Dedifferentiated amniotic fluid mesenchymal stem cell (primary cell): ENCODE results near the gene ACAA2.
"Not testable (repeated sequence)": the region's sequence is repeated elsewhere in the genome, so short reads cannot be mapped to it uniquely, and the experiment has no call there.

Experiments used
- DNase-seq: peaks from one replicate; pipeline ENCODE4 v3.0.0-alpha.2; 2016; ENCODE audit errors: extremely low spot score

Gene ACAA2

DNA sequence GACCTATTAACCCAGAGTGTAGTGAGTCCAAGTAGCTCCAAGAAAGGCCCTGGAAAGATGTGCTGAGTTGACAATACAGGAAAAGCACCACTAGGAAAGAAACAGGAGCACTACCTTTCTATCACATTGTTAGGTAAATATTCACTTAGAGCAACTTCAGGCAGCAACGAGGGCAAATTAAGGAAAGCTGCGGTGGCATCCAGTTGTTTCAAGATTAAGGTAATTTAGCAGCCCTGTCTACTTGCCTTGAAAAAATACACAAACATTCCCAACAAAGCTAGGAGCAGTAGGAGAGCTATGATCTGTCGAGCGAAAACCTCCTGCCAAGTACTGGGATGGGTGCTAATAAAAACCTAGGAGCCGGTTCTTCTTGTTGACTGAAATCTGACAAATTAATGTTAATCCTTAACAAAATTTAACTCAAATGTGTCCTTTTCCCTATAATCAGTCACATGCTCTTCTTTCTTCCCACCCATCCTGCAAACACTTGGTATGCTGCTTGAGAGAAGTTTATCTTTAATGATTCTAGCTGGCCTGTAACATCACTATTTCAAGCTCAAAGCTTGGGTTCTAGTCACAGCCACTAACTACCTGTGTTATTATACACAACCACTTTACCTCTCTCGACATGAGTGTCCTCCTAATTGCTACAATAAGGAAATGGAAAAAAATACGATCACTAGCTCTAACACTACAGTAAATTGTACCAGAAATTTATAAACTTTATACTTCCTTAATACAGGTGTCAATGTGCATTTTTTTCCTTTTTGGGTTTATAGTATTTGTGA is 2.0 kb downstream of the ACAA2 start:
- DNase-seq, result no peak

DNA sequence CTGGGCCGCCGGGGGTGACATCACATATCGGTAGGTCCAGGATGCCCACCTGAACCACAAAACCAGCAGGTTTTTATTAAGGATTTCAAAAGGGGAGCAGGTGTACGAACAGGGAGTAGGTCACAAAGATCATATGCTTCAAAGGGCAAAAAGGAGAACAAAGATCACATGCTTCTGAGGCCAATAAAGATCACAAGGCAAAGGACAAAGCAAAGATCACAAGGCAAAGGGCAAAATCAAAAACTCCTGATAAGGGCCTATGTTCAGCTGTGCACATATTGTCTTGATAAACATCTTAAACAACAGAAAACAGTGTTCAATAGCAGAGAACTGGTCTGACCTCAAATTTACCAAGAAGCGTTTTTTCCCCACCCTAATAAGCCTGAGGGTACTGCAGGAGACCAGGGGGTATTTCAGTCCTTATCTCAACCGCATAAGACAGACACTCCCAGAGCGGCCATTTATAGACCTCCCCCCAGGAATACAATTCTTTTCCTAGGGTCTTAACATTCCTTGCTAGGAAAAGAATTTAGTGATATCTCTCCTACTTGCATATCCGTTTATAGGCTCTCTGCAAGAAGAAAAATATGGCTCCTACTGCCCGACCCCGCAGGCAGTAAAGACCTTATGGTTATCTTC is 4.7 kb downstream of the ACAA2 start:
- not testable (repeated sequence) for DNase-seq

DNA sequence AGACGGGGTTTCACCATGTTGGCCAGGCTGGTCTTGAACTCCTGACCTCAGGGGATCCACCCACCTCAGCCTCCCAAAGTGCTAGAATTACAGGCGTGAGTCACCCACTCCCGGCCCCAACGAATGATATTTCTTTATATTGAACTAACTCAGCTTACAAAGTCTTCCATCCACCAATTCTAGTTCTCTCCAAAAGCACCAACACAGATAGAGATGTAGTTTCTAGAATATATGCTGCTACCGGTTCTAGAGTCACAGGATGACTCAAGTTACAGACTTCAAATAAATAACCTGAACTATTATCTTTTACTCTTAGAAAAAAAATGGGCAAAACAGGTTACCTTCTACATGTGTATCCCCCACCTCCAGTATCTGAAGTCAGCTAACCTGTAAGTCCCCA is 9.2 kb downstream of the ACAA2 start:
- DNase-seq, result no peak

DNA sequence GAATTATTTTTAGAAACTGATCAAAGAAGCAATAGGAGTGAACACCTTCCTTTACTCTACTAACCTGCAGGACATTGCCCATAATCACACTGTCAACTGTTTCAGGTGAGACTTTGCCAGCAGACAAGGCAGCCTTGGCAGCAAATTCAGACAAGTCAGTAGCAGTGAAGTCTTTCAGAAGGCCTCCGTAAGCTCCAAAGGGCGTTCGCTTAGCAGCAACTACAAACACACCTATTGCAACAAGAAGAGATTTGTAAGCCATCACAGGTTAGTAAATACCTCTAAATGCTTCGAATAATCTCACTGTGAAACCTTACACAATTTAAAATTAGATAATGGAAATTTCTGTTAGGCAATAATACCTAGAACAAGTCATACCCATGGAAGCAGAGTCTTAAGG is 10.7 kb downstream of the ACAA2 start:
- no peak for DNase-seq

DNA sequence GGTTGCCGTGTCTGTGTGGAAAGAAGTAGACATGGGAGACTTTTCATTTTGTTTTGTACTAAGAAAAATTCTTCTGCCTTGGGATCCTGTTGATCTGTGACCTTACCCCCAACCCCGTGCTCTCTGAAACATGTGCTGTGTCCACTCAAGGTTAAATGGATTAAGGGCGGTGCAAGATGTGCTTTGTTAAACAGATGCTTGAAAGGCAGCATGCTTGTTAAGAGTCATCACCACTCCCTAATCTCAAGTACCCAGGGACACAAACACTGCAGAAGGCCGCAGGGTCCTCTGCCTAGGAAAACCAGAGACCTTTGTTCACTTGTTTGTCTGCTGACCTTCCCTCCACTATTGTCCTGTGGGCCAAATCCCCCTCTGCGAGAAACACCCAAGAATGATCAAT is 12.8 kb downstream of the ACAA2 start:
- not testable (repeated sequence) for DNase-seq

DNA sequence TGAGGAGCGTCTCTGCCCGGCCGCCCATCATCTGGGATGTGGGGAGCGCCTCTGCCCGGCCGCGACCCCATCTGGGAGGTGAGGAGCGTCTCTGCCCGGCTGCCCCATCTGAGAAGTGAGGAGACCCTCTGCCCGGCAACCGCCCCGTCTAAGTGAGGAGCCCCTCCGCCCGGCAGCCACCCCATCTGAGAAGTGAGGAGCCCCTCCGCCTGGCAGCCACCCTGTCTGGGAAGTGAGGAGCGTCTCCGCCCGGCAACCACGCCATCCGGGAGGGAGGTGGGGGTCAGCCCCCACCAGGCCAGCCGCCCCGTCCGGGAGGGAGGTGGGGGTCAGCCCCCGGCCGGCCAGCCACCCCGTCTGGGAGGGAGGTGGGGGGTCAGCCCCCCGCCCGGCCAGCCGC is 13.5 kb downstream of the ACAA2 start:
- not testable (repeated sequence) for DNase-seq

DNA sequence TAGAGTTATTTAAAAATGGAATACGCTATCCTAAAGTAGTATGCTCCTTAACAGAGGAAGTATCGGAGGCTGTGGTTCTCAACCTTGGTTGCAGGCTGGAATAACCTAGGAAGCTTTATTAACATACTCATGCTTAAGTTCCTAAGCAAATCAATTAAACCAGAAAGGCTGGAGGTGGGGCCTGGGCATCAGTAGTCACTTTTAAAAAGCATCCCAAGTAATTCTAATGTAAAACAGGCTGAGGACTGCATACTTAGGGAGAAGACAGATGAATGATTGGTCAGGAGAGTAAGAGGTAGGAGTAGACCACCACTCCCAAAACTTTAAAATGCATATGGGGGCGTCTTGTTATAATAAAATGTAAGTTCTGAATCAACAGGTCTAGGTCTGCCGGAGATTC is 15.3 kb downstream of the ACAA2 start:
- DNase-seq, result no peak

DNA sequence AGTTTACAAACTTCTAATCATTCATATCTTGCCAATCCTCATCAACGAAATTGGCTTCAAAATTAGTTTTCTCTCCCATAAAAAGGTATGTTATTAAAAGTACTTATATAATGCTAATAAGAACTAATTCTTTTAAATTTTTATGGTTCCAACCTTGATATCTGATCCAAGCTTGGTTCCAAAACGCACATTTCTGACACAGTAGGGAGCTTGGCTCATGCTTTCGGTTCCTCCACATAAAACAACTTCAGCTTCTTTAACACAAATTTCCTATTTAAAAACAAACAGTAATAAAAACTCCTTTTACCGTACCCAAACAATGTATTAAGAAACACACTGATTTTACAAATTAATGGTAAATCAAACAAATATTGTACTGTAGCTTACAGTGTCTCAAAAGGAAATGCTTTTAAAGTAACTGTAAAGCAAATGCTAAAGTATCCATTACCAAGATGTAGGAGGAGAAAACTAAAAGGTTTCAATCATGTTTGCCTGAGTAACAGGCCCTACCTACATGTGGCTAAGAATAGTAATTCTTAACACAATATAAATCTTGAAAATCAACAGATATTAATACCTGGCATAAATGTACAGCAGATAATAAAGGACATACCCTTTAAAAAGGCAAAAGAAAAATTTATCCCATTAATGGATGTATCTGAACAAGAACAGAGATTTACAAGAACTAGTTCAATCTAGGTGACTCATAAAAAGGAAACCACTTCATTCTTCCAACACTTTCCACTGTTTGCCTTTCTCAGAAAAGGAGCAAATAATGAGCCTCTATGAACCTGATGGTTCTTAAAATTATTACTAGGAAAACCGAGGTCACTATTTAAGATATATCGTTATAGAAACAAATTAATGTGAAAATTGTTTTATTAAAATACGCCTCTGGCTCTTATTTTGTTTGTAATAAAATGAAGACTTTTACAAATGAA is 17.5 kb downstream of the ACAA2 start:
- no peak for DNase-seq

DNA sequence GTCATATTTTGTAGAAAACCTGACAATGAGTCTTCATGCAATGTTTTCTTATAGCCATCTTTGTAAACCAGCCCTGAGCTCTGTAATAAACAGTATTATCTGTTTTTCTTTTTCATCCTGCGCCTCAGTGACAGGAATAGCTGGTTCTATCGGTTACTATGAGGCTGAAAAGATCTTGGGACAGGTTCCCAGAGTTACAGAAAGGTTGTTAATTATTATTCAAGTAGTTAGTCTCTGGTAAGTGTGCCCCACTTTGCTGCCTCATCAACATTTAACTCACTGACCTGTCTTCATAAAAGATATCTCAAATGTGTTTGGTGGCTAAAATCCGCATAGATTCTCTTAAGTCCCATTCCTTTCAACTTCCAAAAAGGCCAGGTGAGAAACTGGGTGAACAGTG is 18.6 kb downstream of the ACAA2 start:
- DNase-seq, result no peak

DNA sequence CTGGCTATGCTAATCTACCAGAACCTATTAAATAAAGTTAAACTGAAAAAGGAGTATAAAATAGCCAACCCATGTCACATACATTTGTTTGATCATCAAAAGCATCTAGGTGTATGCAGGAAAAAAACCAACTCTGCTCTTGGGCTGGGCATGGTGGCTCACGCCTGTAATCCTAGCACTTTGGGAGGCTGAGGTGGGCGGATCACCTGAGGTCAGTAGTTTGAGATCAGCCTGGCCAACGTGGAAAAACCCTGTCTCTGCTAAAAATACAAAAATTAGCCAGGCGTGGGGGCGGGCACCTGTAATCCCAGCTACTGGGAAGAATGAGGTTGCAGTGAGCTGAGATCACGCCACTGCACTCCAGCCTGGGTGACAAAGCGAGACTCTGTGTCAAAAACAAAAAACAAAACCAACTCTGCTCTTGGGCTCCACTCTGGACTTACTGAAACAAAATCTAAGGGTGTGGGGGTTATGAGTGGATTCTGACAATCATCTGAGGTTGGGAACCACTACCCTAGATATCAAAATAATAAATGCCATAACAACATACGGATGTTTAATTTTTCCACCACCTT is 23.7 kb downstream of the ACAA2 start:
- DNase-seq, result not testable (repeated sequence)

DNA sequence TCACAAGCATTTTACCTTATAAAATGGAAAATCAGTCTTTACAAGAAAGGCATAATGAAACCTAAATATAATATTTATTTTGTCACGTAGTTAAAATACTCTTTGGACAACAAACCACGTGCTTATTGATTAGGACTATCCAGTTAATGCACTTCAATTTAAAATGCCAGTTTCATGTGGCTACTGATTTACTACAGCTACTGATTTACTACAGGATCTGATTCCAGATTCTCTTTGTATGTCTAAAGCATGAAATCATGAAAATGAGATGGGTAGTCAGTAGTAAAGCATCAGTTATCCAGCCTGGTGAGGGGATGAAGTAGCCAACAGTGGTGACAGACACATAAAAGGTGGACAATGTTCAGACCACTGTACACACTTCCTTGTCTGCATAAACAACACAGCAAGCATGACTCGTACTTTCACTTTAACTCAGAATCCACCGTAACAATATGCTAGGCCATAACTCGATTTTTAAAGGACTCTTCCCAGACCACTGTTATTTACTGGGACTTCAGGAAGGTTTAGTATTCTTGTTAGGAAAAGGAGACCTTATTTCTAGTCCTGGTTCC is 24.9 kb downstream of the ACAA2 start:
- DNase-seq, result no peak

DNA sequence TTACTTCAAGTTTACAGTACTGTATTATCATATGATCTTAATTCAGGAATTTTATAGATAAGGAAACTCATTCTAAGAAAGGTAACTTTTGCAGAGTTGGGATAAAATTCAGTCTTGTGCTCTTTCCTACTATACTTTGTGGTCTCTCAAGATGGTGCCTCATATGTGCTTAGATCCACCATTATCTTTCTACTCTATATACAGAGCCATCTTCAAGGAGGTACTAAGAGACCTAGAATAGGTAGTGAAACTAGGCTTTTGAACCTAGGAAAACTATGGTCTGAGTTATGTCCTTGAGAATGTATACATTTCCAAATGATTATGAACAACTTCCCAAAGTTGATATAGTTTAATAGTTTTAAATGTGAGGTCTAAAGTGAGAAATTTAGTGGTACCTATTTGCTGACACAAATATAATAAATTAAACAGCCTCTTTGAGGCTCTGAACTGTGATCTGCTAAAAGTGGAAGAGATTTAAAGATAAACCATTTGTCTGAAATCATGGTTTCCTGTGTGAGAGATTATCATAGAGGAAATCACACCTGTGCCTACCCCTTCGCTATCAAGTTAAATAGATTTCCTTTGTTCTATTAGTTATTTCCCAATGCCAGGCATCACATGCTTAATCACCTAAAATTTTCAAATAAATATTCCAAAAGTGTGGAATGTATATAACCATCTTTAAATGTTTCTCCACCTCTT is 27.2 kb downstream of the ACAA2 start:
- DNase-seq, result no peak

DNA sequence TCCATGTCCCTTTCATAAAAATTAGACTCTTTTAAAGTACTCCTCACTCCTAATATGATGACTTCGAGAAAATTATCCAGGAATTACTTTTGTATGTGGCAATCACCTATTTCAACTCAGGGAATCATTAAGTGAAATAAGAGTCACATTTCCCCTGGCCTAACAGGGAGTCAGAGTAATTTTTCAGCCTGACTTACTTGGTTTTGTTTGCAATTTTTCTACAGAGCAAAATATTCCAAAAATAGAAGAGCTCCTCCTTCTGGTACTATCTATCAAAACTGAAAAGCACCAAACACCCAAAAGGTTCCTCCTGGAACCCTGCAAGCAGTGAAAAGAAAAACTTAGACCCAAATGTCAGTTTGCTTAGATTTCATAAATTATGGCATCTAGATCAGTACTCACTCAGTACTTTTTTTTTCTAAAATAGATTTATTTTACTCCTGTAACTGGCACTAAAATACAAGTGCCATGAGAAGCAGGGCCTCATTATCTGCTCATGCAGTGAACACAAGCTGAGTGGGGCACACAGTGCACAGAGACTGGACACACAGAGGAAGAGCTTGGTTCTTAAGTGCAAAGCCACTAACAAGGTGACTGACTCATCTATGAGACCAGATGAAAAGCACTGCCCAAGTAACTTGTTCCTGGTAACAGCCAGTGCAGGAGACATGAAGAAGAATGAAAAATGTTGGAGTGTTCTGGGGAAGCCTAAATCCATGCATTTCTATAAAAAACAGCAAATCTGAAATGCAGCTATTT is 28.7 kb downstream of the ACAA2 start:
- no peak for DNase-seq

DNA sequence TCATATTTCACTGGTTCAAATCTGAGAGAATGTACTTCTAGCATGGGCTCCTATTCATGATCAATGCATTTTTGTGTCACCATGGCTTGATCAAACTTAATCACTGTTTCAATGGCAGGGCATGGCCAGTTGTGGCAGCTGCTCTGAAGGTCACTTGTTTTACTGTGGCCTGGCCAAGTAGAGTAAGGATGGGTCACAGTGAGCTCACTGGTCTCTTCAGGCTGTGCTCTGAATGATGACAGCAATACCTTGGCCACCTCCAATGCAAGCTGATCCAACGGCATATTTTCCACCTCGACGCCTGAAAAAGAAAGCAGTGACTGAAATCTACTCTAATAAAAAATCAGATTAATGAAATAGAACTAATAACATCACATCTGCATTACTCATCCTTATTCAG is 29.7 kb downstream of the ACAA2 start:
- DNase-seq, result not testable (repeated sequence)

DNA sequence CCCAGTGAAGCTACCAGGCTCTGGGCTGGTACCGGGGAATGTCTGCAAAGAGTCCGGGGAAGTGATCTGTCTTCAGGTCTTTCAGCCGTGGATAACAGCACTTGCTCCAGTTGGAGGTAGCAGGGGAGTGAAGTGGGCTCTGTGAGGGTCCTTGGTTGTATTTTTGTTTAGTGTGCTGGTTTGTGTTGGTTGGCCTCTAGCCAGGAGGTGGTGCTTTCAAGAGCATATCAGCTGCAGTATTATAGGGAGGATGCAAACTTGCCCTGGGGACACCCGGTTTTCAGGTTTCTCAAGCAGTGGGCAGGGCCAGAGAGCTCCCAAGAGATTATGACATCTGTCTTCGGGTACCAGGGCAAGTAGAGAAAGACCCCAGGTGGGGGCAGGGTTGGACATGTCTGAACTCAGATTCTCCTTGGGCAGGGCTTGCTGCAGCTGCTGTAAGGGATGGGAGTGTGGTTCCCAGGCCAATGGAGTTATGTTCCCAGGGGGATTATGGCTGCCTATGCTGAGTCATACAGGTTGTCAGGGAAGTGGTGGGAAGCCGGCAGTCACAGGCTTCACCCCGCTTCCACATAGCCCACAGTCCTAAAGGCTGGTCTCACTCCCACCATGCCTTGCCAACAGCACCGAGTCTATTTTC is 34.4 kb downstream of the ACAA2 start:
- DNase-seq, result no peak

DNA sequence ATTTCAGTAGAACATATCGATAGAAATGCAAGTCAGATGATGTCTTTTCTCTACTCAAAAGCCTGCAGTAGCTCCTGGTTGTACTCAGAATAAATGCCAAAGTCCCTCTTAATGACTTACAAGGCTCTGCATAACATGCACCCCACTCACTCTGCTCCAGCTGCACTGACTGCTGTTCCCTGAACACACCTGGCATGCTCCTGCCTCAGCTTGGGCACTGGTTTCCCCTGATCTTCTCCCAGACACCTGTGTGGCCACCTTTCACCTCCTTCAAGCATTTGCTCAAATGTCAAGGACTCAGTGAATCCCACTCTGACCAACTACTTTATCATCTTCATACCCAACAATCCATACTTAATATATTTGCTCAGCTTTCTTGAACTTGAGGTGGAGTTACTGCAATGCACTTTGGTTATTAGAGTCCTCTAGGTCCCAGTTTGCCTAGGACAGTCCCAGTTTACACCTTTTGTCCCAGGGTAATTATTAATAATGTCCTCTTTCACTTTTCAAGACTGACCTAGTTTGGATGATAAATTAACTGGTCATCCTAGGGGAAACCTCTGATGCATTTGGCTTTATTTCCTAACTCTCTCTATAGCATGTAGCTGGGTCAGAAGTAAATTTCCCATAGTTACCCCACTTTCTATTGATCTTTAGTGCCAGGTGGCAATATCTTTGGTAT is 44.1 kb downstream of the ACAA2 start:
- DNase-seq, result no peak

DNA sequence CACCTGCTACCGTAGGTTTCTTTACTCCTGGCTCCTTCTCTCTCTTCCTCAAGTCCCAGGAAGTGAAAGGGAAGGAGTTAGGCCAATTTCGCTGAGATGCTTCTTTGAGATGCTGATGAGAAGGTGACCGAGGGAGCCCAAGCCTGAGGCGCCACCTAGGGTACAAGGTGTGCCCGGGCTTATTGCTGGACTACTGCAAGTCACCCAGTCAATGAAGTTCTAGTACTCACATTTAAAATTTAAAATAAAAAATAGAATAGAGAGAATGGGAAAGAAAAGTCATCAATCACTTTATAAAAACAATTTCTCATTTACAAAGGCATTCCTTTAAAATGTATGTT is 45.3 kb downstream of the ACAA2 start:
- no peak for DNase-seq

DNA sequence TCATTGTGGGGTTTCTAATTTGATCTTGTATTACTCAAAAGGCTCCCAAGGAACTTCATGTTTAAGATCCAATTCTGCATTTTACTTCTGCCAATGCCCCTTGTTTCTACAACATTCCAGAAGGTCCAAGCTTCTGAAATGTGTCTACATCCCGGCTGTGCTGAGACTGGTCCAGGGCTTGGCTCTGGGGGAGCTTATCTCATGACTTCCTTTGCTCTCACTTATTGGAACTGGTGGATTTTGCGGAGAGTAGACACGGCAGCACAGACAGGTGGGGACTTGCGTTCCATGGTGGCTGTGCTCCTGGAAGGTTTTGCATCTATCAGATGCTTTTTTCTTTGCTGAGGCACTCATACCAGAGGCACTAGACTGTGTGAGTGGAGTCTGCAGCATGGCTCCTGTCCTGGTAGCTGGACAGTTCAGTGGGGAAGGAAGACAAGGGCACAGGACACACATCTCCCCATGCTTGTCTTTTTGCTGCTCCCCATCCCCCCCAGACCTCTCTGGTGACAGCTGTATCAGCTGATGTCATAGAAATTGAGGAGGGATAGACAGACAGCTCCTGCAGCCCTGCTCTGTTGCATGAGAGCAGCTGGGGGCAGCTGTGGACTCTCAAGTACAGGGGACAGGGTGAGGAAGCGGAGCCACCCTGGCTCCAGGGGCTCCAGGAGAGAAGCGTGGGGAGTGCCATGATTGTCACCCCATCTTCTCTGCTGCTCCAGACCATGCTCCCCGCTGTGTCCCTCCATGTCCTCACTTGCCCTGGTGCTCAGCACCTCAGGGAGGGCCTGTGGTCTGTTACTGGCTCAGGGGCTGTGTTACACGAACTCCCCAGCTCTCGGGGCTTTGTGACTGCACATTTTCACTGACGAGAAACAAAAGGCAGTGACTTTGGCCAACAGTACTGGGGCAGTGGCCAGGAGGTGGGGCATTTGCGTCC is 46.0 kb downstream of the ACAA2 start:
- DNase-seq, result no peak
